ENCODE results near the gene EFNA1.

Gene EFNA1

GRCh38 chr1:155127105-155127966, at the start of gene EFNA1:
Gene EFNA1, plus strand, starts transcription at chr1:155127876. Its CDS starts 102 bp downstream, at chr1:155127978.
- DNase-seq = peak; percentile 27

GRCh38 chr1:155078469-155079209, 49.0 kb upstream of the EFNA1 start, which contains the start of gene EFNA3:
Gene EFNA3, plus strand, starts transcription at chr1:155078837. Its CDS starts 105 bp downstream, at chr1:155078942.
- peak; percentile 57 for DNase-seq

- no peak for DNase-seq
These were observed 48.5 kb upstream of the EFNA1 start for GRCh38 chr1:155079210-155079486.

GRCh38 chr1:155079487-155080311, 48.0 kb upstream of the EFNA1 start:
- no peak for DNase-seq

- no peak for DNase-seq
These were observed 47.1 kb upstream of the EFNA1 start for GRCh38 chr1:155080312-155081228.

GRCh38 chr1:155081472-155082300, 46.0 kb upstream of the EFNA1 start:
- no peak for DNase-seq

- DNase-seq = no peak
These were observed 45.2 kb upstream of the EFNA1 start for GRCh38 chr1:155082301-155083051.

- DNase-seq = no peak
These were observed 44.6 kb upstream of the EFNA1 start for GRCh38 chr1:155083052-155083541.

GRCh38 chr1:155083865-155084721, 43.6 kb upstream of the EFNA1 start:
- DNase-seq = no peak

GRCh38 chr1:155084722-155085503, 42.8 kb upstream of the EFNA1 start:
- peak; percentile 86 for DNase-seq

- peak; percentile 77 for DNase-seq
These were observed 42.1 kb upstream of the EFNA1 start for GRCh38 chr1:155085504-155086127.

- DNase-seq = peak; percentile 64
These were observed 41.4 kb upstream of the EFNA1 start for GRCh38 chr1:155086128-155086741.

GRCh38 chr1:155086856-155087535, 40.7 kb upstream of the EFNA1 start:
- no peak for DNase-seq

- DNase-seq = peak; percentile 81
These were observed 36.3 kb upstream of the EFNA1 start for GRCh38 chr1:155091071-155092051.

- no peak for DNase-seq
These were observed 35.5 kb upstream of the EFNA1 start for GRCh38 chr1:155092131-155092530.
